HL-60/S4 treated with retinoic acid at 250 ng/mL for 4 days and 3 days (cell line): ENCODE measurements around the gene DENND5B.

Source experiments
- in situ Hi-C: fragments of 300-500 bp; cut with MboI; formaldehyde crosslinking; loops from 2 replicates; pipeline ENCODE4 v1.7.0; 2022; ENCODE audit warnings: low sequenced_read_pairs

The DENND5B gene

DNA sequence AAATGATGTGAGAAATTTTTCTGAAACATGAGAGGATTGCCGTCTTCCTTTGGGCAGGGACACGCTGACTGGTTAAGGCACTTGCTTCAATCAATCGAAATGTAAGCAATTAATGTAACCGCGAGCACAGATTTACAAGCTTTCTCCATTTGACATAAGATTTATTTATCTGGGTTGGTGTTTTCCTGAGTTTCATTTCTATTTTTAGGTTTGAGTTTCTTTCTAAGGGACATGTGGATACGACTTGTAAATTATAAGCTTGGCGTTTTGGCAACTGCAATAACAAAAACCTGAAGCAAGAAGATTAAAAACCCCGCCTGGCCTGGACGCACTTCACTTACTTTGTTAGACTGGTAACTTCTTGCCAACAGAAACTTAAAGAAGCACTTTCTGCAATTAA lies 244.7 kb downstream of the DENND5B start:
- in situ Hi-C loops, result no loop called here

- in situ Hi-C loops, result no loop called here
Measured at GRCh38 chr12:31343139-31343538, 247.8 kb downstream of the DENND5B start.

GRCh38 chr12:31342286-31342685 lies 248.7 kb downstream of the DENND5B start:
- in situ Hi-C loops, result no loop called here

DNA sequence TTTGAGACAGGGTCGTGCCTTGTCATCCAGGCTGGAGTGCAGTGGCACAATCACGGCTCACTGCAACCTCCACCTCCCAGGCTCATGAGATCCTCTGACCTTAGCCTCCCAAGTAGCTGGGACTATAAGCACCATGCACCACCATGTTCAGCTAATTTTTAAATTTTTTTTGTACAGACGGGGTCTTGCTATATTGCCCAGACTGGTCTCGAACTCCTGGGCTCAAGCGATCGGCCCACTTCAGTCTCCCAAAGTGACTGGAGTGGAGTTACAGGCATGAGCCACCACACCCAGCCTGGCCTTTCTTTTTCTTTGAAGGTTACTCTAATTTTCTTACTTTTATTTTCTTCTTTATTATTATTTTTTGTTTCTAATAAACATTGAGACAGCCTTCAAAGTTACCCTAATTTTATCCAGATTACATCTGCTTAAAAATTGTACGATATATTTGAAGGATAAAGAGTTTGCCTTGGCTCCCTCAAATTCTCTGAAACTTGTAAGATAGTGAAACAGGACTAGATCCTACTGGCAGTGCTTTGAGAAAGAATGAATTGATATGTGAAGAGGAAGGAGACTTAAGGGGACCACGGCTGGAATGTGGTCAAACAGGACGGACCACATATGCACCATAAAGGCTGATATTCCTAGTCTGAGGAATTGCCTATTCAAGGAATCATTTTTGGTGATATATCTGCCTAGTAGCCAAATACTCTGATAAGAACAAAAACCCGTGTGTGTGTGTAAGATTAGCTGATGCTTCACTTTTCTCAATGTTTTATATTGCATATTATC lies 250.9 kb downstream of the DENND5B start:
- in situ Hi-C loops, result no loop called here

DNA sequence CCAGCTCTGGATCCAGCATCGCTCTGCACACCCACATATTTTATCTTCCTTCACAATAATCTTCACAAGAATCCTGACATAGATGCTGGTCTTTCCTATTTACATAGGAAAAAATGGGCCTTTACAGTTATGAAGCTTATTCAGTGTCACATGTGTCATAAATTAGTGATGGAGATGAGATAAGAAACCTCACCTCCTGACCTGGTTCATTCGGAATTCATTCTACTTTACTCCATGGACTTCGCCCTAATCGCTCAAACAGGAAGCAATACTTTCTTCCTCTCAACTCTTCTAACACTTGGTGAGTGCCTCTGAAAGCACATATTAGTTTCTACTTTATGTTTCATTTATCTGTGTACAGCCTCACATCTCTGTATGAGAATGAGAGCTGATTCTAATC lies 253.0 kb downstream of the DENND5B start:
- in situ Hi-C loops, result no loop called here
